Embryonic facial prominence (tissue), 1 donor: ENCODE data around the gene KRT23.

Experiments used
- DNase-seq: peaks from one replicate; pipeline ENCODE4 v3.0.0-alpha.2; 2016; ENCODE audit errors: extremely low spot score

The KRT23 gene

GRCh38 chr17:40909755-40910154, 27.7 kb downstream of the KRT23 start:
- no peak for DNase-seq

DNA sequence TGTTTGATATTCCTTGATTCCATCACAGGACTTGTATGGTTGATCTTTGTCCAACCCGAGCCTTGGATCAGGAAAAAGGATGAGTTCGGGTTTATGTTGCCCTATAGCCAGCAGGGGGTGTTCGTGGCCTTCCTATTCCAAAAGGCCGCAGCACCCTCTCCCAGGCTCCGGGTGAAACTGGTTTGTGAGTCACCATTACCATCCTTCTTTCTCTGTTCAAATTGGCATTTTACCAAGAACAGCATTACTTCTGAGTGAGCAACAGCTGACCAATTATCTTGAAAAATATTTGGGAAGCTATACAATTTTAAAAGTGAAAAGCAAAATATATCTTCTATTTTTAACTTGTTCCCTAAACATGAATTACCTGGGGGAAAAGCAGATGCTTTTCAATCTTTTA, 28.1 kb downstream of the KRT23 start:
- peak; percentile 81 for DNase-seq

GRCh38 chr17:40906613-40907012, 30.8 kb downstream of the KRT23 start:
- DNase-seq, result no peak

- no peak for DNase-seq
These were observed 32.1 kb downstream of the KRT23 start for GRCh38 chr17:40905370-40905769.

GRCh38 chr17:40903129-40903847, 34.2 kb downstream of the KRT23 start:
- no peak for DNase-seq

- DNase-seq, result no peak
These were observed 34.9 kb downstream of the KRT23 start for GRCh38 chr17:40902498-40902897.

DNA sequence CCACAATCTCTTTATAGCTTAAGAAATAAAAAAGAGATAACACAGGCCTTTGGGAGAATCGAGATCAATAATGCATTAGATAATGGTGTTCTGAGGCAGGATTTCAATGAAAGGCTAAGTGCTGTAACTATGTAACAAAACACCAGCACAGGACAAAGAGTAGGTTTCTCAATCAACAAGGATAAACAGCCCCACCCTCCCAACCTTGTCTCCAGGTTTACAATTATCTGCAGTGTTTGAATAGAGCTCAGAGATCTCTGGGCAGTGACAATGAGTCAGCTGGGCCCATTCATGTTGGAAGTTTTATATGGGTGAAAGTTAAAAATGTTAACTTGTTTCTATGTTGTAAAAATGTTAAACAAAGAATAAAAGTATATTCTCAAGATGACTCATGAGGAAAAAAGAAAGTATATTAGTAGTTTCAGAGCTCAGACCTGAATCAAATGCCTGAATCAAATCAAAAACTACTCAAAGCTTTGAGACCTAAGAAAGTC, 35.4 kb downstream of the KRT23 start:
- no peak for DNase-seq

- no peak for DNase-seq
These were observed 36.6 kb downstream of the KRT23 start for GRCh38 chr17:40900809-40901356.

DNA sequence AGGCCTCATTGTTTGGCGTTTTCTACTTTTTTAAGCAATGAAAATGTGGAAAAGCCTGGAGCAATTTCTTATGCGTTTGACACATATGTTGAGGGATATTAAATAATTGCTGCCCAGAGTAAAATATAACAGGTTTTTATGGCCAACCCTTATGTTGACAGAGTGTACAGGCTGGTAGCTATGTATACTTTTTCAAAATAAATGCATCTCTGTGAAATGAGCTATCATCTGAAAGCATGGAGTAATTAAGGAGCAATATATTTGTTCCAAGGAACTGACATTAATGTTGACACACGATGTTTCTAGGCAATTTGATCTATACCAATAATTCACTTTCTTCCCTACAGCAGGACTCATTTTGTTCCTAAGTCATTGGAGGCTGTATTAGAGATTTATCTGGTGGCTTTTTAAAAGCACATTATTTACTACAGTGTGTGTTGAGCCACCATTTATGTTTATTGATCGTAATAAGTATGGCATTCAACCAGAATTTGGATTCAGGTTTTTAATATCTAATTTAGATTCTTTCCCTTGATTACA, 40.5 kb downstream of the KRT23 start:
- no peak for DNase-seq

GRCh38 chr17:40895106-40895730, 42.2 kb downstream of the KRT23 start:
- no peak for DNase-seq

- DNase-seq, result no peak
These were observed 49.2 kb downstream of the KRT23 start for GRCh38 chr17:40888196-40888720.

DNA sequence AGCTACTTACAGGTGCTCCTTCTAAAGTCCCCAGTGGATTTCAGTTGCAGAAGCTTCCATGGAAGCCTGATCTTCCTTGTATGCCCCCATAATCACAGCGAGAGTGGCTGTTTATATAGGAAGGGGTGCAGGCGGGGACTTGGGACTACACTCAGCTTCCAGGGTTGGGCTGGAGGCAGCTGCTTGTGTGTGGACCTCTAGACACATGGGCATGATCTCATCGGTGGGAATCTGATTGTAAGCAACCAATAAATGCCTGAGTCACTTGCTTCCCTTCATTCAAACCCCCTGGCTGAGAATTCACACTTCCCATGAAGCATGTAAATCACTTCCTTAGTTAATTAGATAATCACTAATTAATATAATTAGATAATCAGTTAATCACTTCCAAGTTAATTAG, 51.4 kb downstream of the KRT23 start:
- no peak for DNase-seq

DNA sequence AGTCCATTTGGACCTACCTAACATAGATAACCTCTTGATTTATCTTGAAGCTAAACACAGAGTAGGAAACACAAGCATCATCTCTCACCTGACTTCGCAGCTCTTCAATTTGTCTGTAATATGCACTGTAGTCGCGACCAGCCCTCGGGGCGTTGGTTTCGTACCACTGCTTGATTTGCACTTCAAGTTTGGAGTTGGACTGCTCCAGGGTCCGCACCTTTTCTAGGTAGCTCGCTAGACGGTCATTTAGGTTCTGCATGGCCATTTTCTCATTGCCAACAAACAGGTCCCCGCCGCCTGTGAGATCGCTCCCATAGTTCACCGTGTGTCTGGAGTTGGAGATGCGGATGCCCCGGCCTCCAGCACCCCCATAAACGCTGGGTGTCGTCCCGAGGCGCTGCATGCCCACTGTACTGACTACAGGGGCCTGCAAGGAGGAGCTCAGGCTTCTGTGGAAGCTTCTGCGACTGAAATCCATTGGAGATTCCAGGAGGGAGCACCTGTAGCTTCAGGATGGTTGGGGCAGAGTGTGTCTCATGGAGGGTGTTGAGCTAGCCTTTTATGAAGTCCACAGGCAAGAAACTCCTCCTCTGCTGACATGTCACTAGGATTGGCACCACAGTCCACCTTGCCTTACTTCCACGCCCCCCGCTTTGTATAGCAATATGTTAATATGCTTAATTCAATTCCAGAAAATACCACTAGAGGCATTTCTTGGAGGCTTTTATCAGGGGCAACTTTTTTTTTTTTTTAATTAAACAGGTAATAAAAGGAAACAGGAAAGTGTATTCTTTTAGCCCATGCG, 52.5 kb downstream of the KRT23 start, which contains the start of gene KRT20:
KRT20 (minus strand) TSS at position 535 of the 805 bp plus-strand sequence; CDS start at position 478, 57 bp downstream.
- DNase-seq, result no peak

GRCh38 chr17:40883626-40884334, 53.7 kb downstream of the KRT23 start:
- DNase-seq, result no peak

DNA sequence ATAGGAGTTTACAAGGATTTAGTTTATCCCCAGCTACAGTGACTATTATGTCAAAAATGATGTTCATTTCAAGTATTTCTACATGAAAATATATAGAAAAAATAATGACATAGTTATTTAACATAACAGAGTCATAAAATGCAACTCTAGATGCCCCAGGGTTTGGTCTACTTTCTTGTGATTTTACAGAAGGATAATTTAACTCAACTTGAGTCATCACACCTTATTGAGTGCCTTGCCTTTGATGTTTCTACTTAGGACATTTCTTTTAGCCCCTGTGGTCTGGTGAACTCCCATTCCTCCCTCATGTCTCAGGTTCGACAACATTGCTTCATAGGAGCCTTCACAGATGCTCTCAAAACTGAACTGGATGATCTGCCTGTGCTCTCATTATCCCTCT, 54.4 kb downstream of the KRT23 start:
- DNase-seq, result no peak

GRCh38 chr17:40879026-40879425, 58.4 kb downstream of the KRT23 start:
- no peak for DNase-seq

DNA sequence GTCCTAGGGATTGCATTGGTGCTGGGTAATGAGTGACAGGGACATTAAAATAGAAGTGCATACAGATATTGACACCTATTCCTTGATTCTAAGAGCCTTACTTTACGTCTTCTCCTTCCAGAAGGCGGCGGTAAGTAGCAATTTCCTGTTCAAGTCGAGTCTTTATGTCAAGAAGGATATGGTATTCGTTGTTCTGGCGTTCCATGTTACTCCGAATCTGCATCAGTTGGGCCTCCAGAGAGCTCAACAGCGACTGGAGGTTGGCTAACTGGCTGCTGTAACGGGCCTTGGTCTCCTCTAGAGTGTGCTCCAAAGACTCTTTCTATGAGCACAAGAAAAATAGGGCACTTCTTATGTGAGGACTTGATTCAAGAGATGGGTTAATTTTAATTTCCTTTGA, 59.4 kb downstream of the KRT23 start:
- DNase-seq, result no peak

DNA sequence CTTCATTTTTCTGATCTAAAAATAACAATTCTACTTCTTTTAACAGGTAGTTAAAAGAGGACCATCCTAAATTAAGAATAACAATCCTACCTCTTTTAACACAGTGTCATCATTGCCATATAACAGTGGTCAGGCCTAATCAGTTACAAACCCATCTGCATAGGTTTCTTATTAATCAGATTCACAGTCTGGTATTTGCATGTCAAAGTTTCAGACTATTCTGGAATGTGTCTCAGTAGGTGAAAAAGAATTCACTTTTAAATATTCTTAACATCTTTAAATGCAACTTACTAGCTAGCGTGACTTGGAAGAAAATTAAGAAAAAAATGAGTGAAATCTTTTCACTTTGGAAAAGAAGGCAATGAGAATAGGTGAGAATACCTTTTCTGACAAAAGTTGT, 63.6 kb downstream of the KRT23 start:
- no peak for DNase-seq

- DNase-seq, result no peak
These were observed 64.2 kb downstream of the KRT23 start for GRCh38 chr17:40873255-40873654.
